ENCODE results near the gene ABTB1.

DNA sequence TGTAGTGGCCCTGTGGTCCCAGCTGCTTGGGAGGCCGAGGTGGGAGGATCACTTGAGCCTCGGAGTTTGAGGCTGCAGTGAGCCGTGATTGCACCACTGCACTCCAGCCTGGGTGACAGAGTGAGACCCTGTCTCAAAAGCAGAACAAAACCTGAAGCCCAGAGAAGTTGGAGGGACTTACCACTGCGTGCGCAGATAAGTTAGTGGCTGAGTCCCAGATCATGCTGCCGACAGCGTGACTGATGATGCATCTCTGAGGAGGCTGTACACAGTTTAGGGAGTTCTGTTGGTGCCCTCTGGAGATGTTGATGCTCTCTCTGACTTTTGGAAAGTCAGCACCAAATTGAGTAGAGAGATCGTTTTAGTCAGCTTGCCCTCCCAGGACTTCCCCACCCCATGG is 15.8 kb upstream of the ABTB1 start:
- TF ChIP-seq, protein P1, sequence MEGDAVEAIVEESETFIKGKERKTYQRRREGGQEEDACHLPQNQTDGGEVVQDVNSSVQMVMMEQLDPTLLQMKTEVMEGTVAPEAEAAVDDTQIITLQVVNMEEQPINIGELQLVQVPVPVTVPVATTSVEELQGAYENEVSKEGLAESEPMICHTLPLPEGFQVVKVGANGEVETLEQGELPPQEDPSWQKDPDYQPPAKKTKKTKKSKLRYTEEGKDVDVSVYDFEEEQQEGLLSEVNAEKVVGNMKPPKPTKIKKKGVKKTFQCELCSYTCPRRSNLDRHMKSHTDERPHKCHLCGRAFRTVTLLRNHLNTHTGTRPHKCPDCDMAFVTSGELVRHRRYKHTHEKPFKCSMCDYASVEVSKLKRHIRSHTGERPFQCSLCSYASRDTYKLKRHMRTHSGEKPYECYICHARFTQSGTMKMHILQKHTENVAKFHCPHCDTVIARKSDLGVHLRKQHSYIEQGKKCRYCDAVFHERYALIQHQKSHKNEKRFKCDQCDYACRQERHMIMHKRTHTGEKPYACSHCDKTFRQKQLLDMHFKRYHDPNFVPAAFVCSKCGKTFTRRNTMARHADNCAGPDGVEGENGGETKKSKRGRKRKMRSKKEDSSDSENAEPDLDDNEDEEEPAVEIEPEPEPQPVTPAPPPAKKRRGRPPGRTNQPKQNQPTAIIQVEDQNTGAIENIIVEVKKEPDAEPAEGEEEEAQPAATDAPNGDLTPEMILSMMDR (IDR thresholded peaks at IDR 0.05), result no peak
- no peak for TF ChIP-seq EP300 (IDR thresholded peaks at IDR 0.05)
- TF ChIP-seq POLR2AphosphoS5 (IDR thresholded peaks at IDR 0.05), result no peak
- no peak for TF ChIP-seq POLR2A (IDR thresholded peaks at IDR 0.05)

Measured in sigmoid colon (tissue), 4 donors.